Fibroblast of lung (primary cell): ENCODE measurements around the gene RTN1. TPM values are rescaled to one million over a fixed set of nuclear protein-coding genes. Genes with fewer than 3 reads are reported as not detected.

ENCODE experiments used
- DNase-seq, 2 donors: peaks; one replicate each; pipeline versions ENCODE4 v3.0.0 to v3.0.0-alpha.2; 2010; ENCODE audit warnings: low read depth in 2 of 2
- H2AFZ ChIP-seq: 2 replicates; pipeline ENCODE4 v1.5.1; 2012; ENCODE audit warnings: low read length, control low read depth, inconsistent platforms
- H3K27ac ChIP-seq: 2 replicates; pipeline ENCODE4 v1.5.1; 2011; ENCODE audit warnings: low read length, control low read depth; ENCODE audit not compliant: insufficient read depth
- H3K27me3 ChIP-seq: 2 replicates; pipeline ENCODE4 v1.5.1; 2011; ENCODE audit warnings: mild to moderate bottlenecking, low read length; ENCODE audit not compliant: control insufficient read depth, insufficient read depth
- H3K36me3 ChIP-seq: 2 replicates; pipeline ENCODE4 v1.5.1; 2011; ENCODE audit warnings: low read length; ENCODE audit not compliant: control insufficient read depth, insufficient read depth
- H3K4me1 ChIP-seq: 2 replicates; pipeline ENCODE4 v1.5.1; 2011; ENCODE audit warnings: low read length; ENCODE audit not compliant: control insufficient read depth, insufficient read depth; ENCODE audit errors: extremely low read depth
- H3K4me2 ChIP-seq: 2 replicates; pipeline ENCODE4 v1.5.1; 2011; ENCODE audit warnings: low read length, control low read depth; ENCODE audit not compliant: insufficient read depth; ENCODE audit errors: extremely low read depth
- H3K4me3 ChIP-seq, 4 experiments: fragments of 200-600 bp in 1 of 4; sonication (generic) in 1 of 4; replicated peaks in 1 of 4; 2 replicates each; pipeline ENCODE4 v1.5.1; 2011 to 2016; ENCODE audit warnings: low read length in 4 of 4, low read depth in 3 of 4, mild to moderate bottlenecking in 3 of 4, control low read depth in 2 of 4, inconsistent platforms in 1 of 4, mixed read lengths in 1 of 4; ENCODE audit not compliant: insufficient read depth in 1 of 4; ENCODE audit errors: control extremely low read depth in 1 of 4
- H3K79me2 ChIP-seq: 2 replicates; pipeline ENCODE4 v1.5.1; 2012; ENCODE audit warnings: mild to moderate bottlenecking, low read length, inconsistent platforms; ENCODE audit not compliant: control insufficient read depth, insufficient read depth
- H3K9ac ChIP-seq: 2 replicates; pipeline ENCODE4 v1.5.1; 2011; ENCODE audit warnings: mild to moderate bottlenecking, low read length, control low read depth; ENCODE audit not compliant: insufficient read depth
- H3K9me3 ChIP-seq: 2 replicates; pipeline ENCODE4 v1.5.1; 2012; ENCODE audit warnings: low read depth, low read length; ENCODE audit not compliant: control insufficient read depth, insufficient read depth
- H4K20me1 ChIP-seq: 2 replicates; pipeline ENCODE4 v1.5.1; 2011; ENCODE audit warnings: low read length; ENCODE audit not compliant: control insufficient read depth, insufficient read depth; ENCODE audit errors: extremely low read depth
- CTCF ChIP-seq, 2 donors: IDR thresholded peaks in 1 of 2; conservative IDR thresholded peaks in 1 of 2; 1 replicate in 1 of 2; 2 replicates in 1 of 2; pipeline ENCODE4 v1.5.1; 2011 to 2012; ENCODE audit warnings: low read length in 2 of 2, control low read depth in 1 of 2, inconsistent platforms in 1 of 2, low read depth in 1 of 2, mild to moderate bottlenecking in 1 of 2
- EZH2 ChIP-seq: IDR thresholded peaks from 2 replicates; pipeline ENCODE4 v1.5.1; 2012; ENCODE audit warnings: low read length, control low read depth, mild to moderate bottlenecking; ENCODE audit errors: missing control alignments
- polyA plus RNA-seq, 2 donors: library from polyadenylated mRNA; depleted of rRNA in 1 of 2; stranded (reverse) in 1 of 2; unstranded in 1 of 2; fragments of >200 nt; gene quantifications; 2 replicates each; pipeline ENCODE4 v1.2.1, GENCODE V29; 2011 to 2012; ENCODE audit warnings: missing spikeins in 1 of 2
- total RNA-seq: library from RNA; depleted of rRNA; stranded (reverse); fragments of >200 nt; gene quantifications from 2 replicates; pipeline ENCODE4 v1.2.1, GENCODE V29; 2014

RTN1 gene
- total and polyA plus RNA-seq, 2 donors (not counting 1 experiment from before 2014, with no cell fraction given), result 0.17 to 0.92 TPM

DNA sequence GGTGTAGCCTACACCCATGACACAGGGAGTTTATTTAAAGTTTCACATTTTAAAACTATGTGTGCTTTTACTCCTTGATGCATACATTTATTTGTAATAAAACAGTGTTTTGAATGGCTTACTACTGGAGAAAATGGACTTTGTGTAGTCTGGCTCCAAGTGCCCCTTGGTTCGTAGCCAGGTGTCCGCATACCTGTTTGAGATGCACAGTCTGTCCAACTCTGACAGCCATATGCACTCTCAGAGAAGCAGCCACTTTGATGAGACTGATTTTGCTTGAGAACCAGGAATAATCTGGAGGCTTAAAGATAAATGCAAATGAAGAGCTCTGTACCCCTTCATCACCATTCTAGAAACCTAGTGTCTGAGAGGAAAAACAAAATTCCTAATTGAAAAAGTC, 24.0 kb downstream of the RTN1 start:
- Histone ChIP-seq H3K27me3 (no peaks in the 10 kb centered on the region), H3K9ac (no peak overlapping the region), H2AFZ (no peak overlapping the region), H3K27ac (no peak overlapping the region), H3K36me3 (no peaks in the 10 kb centered on the region), H3K9me3 (no peaks in the 10 kb centered on the region), H3K79me2 (no peaks in the 10 kb centered on the region), H4K20me1 (no peaks in the 10 kb centered on the region), H3K4me2 (no peak overlapping the region), H3K4me3 (no peak overlapping the region), H3K4me1 (no peaks in the 10 kb centered on the region)
- TF ChIP-seq EZH2 (no peak), CTCF (conservative IDR thresholded peaks at IDR 0.05 in 1 of 2, IDR thresholded peaks at IDR 0.05 in 1 of 2; ENCODE audit: low read depth in 1 of 2, low read length in 2 of 2) (no peak)
- DNase-seq, result no peak

DNA sequence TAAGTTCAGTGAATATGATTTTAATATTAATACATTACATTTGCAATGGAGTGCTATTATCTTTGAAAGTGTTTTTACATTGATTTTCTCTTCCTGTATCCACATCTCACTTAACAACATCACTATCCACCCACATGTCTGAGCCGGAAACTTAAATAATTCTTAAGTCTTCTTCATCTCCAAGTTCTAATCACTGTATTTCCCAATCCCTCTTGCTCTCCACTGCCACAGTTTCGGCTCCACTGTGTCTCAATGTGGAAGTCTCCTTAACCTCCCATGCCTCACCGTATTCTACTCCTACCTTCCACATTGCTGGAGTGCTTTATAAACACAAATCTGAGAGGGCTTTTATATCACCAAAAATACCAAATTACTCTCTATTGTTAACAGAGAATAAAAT, 25.3 kb downstream of the RTN1 start:
- DNase-seq, result no peak
- Histone ChIP-seq H3K9me3 (no peaks in the 10 kb centered on the region), H3K27me3 (no peaks in the 10 kb centered on the region), H3K4me2 (no peak overlapping the region), H3K36me3 (no peaks in the 10 kb centered on the region), H3K9ac (no peak overlapping the region), H3K4me1 (no peaks in the 10 kb centered on the region), H3K27ac (no peak overlapping the region), H2AFZ (no peak overlapping the region), H3K79me2 (no peaks in the 10 kb centered on the region), H3K4me3 (no peak overlapping the region), H4K20me1 (no peaks in the 10 kb centered on the region)
- TF ChIP-seq EZH2, result no peak
- TF ChIP-seq CTCF (conservative IDR thresholded peaks at IDR 0.05 in 1 of 2, IDR thresholded peaks at IDR 0.05 in 1 of 2; ENCODE audit: low read depth in 1 of 2, low read length in 2 of 2), result no peak

- no peaks in the 10 kb centered on the region for H3K79me2 ChIP-seq
- H3K9me3 ChIP-seq, result no peaks in the 10 kb centered on the region
- TF ChIP-seq CTCF (conservative IDR thresholded peaks at IDR 0.05 in 1 of 2, IDR thresholded peaks at IDR 0.05 in 1 of 2; ENCODE audit: low read depth in 1 of 2, low read length in 2 of 2) (no peak), EZH2 (no peak)
- no peak overlapping the region for H2AFZ ChIP-seq
- DNase-seq, result no peak
- no peaks in the 10 kb centered on the region for H3K36me3 ChIP-seq
- no peak overlapping the region for H3K27ac ChIP-seq
- H3K9ac ChIP-seq, result no peak overlapping the region
- no peak overlapping the region for H3K4me2 ChIP-seq
- H3K27me3 ChIP-seq, result no peaks in the 10 kb centered on the region
- no peaks in the 10 kb centered on the region for H4K20me1 ChIP-seq
- H3K4me1 ChIP-seq, result no peaks in the 10 kb centered on the region
- H3K4me3 ChIP-seq, result no peak overlapping the region
Observed at GRCh38 chr14:59844186-59844812, 26.3 kb downstream of the RTN1 start.
